Fibroblast of lung (primary cell): ENCODE results near the gene LRRK1. TPM values are rescaled to one million over a fixed set of nuclear protein-coding genes. Genes with fewer than 3 reads are reported as not detected.

Experiments
- DNase-seq, 2 donors: peaks; one replicate each; pipeline versions ENCODE4 v3.0.0 to v3.0.0-alpha.2; 2010; ENCODE audit warnings: low read depth in 2 of 2
- H2AFZ ChIP-seq: 2 replicates; pipeline ENCODE4 v1.5.1; 2012; ENCODE audit warnings: low read length, control low read depth, inconsistent platforms
- H3K27ac ChIP-seq: 2 replicates; pipeline ENCODE4 v1.5.1; 2011; ENCODE audit warnings: low read length, control low read depth; ENCODE audit not compliant: insufficient read depth
- H3K27me3 ChIP-seq: 2 replicates; pipeline ENCODE4 v1.5.1; 2011; ENCODE audit warnings: mild to moderate bottlenecking, low read length; ENCODE audit not compliant: control insufficient read depth, insufficient read depth
- H3K36me3 ChIP-seq: 2 replicates; pipeline ENCODE4 v1.5.1; 2011; ENCODE audit warnings: low read length; ENCODE audit not compliant: control insufficient read depth, insufficient read depth
- H3K4me1 ChIP-seq: 2 replicates; pipeline ENCODE4 v1.5.1; 2011; ENCODE audit warnings: low read length; ENCODE audit not compliant: control insufficient read depth, insufficient read depth; ENCODE audit errors: extremely low read depth
- H3K4me2 ChIP-seq: 2 replicates; pipeline ENCODE4 v1.5.1; 2011; ENCODE audit warnings: low read length, control low read depth; ENCODE audit not compliant: insufficient read depth; ENCODE audit errors: extremely low read depth
- H3K4me3 ChIP-seq, 4 experiments: fragments of 200-600 bp in 1 of 4; sonication (generic) in 1 of 4; replicated peaks in 1 of 4; 2 replicates each; pipeline ENCODE4 v1.5.1; 2011 to 2016; ENCODE audit warnings: low read length in 4 of 4, low read depth in 3 of 4, mild to moderate bottlenecking in 3 of 4, control low read depth in 2 of 4, inconsistent platforms in 1 of 4, mixed read lengths in 1 of 4; ENCODE audit not compliant: insufficient read depth in 1 of 4; ENCODE audit errors: control extremely low read depth in 1 of 4
- H3K79me2 ChIP-seq: 2 replicates; pipeline ENCODE4 v1.5.1; 2012; ENCODE audit warnings: mild to moderate bottlenecking, low read length, inconsistent platforms; ENCODE audit not compliant: control insufficient read depth, insufficient read depth
- H3K9ac ChIP-seq: 2 replicates; pipeline ENCODE4 v1.5.1; 2011; ENCODE audit warnings: mild to moderate bottlenecking, low read length, control low read depth; ENCODE audit not compliant: insufficient read depth
- H3K9me3 ChIP-seq: 2 replicates; pipeline ENCODE4 v1.5.1; 2012; ENCODE audit warnings: low read depth, low read length; ENCODE audit not compliant: control insufficient read depth, insufficient read depth
- H4K20me1 ChIP-seq: 2 replicates; pipeline ENCODE4 v1.5.1; 2011; ENCODE audit warnings: low read length; ENCODE audit not compliant: control insufficient read depth, insufficient read depth; ENCODE audit errors: extremely low read depth
- EZH2 ChIP-seq: IDR thresholded peaks from 2 replicates; pipeline ENCODE4 v1.5.1; 2012; ENCODE audit warnings: low read length, control low read depth, mild to moderate bottlenecking; ENCODE audit errors: missing control alignments
- polyA plus RNA-seq, 2 donors: library from polyadenylated mRNA; depleted of rRNA in 1 of 2; stranded (reverse) in 1 of 2; unstranded in 1 of 2; fragments of >200 nt; gene quantifications; 2 replicates each; pipeline ENCODE4 v1.2.1, GENCODE V29; 2011 to 2012; ENCODE audit warnings: missing spikeins in 1 of 2
- total RNA-seq: library from RNA; depleted of rRNA; stranded (reverse); fragments of >200 nt; gene quantifications from 2 replicates; pipeline ENCODE4 v1.2.1, GENCODE V29; 2014
- TF ChIP-seq, protein P1 (sequence below), 2 donors: IDR thresholded peaks in 1 of 2; conservative IDR thresholded peaks in 1 of 2; 1 replicate in 1 of 2; 2 replicates in 1 of 2; pipeline ENCODE4 v1.5.1; 2011 to 2012; ENCODE audit warnings: low read length in 2 of 2, control low read depth in 1 of 2, inconsistent platforms in 1 of 2, low read depth in 1 of 2, mild to moderate bottlenecking in 1 of 2

The LRRK1 gene
- total and polyA plus RNA-seq, 2 donors (not counting 1 experiment from before 2014, with no cell fraction given), result 3.8 to 12.2 TPM

DNA sequence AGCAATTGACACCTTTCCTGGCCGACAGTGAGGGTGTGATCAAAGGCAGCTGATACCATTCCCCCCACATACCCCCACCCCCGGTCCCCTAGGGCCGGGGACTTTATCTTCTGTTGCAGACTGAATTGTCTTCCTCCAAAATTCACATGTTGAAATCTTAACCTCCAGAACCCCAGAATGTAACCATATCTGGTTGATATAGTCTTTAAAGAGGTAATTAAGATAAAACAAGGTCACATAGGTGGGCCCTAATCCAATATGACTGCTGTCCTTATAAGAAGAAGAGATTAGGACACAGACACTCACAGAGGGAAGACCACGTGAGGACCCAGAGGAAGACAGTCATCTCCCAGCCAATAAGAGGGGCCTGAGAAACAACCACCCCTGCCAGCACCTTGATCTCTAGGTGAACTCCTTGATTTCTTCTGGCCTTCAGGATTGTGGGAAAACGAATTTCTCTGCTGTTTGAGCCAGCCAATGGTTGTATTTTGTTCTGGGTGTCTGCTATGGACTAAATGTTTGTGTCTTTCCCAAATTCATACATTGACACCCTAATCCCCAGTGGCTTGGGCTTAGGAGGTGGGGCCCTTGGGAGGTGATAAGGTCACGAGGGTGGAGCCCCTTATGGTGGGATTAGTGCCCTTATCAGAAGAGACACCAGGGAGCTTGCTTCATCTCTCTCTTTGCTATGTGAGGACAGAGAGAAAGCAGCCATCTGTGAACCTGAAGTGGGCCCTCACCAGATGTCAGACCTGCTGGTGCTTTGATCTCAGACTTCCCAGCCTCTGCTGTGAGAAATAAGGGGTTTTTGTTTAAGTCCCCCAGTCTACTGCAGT lies 188.7 kb downstream of the LRRK1 start:
- Histone ChIP-seq H3K9me3 (no peaks in the 10 kb centered on the region), H3K4me1 (peaks cover 4% of the 10 kb centered on the region), H3K27me3 (no peaks in the 10 kb centered on the region), H2AFZ (no peak overlapping the region), H4K20me1 (no peaks in the 10 kb centered on the region), H3K4me2 (no peak overlapping the region), H3K4me3 (no peak overlapping the region), H3K79me2 (no peaks in the 10 kb centered on the region), H3K36me3 (no peaks in the 10 kb centered on the region), H3K27ac (no peak overlapping the region), H3K9ac (no peak overlapping the region)
- no peak for DNase-seq
- TF ChIP-seq, protein P1, sequence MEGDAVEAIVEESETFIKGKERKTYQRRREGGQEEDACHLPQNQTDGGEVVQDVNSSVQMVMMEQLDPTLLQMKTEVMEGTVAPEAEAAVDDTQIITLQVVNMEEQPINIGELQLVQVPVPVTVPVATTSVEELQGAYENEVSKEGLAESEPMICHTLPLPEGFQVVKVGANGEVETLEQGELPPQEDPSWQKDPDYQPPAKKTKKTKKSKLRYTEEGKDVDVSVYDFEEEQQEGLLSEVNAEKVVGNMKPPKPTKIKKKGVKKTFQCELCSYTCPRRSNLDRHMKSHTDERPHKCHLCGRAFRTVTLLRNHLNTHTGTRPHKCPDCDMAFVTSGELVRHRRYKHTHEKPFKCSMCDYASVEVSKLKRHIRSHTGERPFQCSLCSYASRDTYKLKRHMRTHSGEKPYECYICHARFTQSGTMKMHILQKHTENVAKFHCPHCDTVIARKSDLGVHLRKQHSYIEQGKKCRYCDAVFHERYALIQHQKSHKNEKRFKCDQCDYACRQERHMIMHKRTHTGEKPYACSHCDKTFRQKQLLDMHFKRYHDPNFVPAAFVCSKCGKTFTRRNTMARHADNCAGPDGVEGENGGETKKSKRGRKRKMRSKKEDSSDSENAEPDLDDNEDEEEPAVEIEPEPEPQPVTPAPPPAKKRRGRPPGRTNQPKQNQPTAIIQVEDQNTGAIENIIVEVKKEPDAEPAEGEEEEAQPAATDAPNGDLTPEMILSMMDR (conservative IDR thresholded peaks at IDR 0.05 in 1 of 2, IDR thresholded peaks at IDR 0.05 in 1 of 2; ENCODE audit: low read depth in 1 of 2, low read length in 2 of 2), result no peak
- TF ChIP-seq EZH2, result no peak

DNA sequence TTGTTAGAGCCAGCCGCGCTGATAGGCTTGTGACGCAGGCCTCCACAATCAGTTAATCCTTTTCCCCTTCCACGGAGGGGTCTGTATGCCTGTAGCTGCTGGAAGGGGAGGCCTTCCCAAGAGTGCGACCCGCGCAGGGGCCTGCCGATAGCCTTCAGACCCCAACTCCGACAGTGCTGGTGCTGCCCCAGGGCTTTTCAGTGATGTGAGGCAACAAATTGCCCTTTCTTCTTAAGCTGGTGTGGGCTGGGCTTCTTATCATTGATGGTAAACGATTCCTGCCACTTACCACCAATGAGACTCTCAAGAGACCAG lies 189.3 kb downstream of the LRRK1 start:
- Histone ChIP-seq H3K27me3 (no peaks in the 10 kb centered on the region), H3K4me2 (no peak overlapping the region), H3K36me3 (no peaks in the 10 kb centered on the region), H3K4me3 (no peak overlapping the region), H2AFZ (no peak overlapping the region), H4K20me1 (no peaks in the 10 kb centered on the region), H3K79me2 (no peaks in the 10 kb centered on the region), H3K4me1 (peaks cover 4% of the 10 kb centered on the region), H3K9ac (no peak overlapping the region), H3K9me3 (no peaks in the 10 kb centered on the region), H3K27ac (no peak overlapping the region)
- DNase-seq, result no peak
- TF ChIP-seq EZH2, result no peak
- TF ChIP-seq, protein P1 (conservative IDR thresholded peaks at IDR 0.05 in 1 of 2, IDR thresholded peaks at IDR 0.05 in 1 of 2; ENCODE audit: low read depth in 1 of 2, low read length in 2 of 2), result no peak

DNA sequence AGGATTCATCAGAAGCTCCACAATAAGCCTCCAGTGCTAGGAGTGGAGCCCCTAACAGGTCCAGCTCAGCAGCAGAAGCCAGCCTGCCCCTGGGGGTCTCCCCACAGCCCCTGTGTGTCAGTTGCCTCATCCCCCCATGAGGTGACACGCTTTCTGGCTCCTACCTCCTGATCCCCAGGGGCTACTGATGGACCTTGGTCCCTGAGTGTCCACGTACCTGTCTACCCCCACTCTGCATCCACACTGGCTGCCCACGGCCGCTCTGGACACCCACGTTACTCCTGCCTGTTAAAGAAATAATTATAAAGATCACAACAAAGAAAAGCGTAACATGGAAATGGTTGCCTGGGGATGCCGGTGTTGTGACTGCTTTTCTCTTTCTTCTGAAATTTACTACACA lies 189.6 kb downstream of the LRRK1 start:
- Histone ChIP-seq H3K9ac (no peak overlapping the region), H3K79me2 (no peaks in the 10 kb centered on the region), H3K27me3 (no peaks in the 10 kb centered on the region), H2AFZ (no peak overlapping the region), H3K4me2 (no peak overlapping the region), H4K20me1 (no peaks in the 10 kb centered on the region), H3K27ac (no peak overlapping the region), H3K9me3 (no peaks in the 10 kb centered on the region), H3K4me1 (peaks cover 4% of the 10 kb centered on the region), H3K4me3 (no peak overlapping the region), H3K36me3 (no peaks in the 10 kb centered on the region)
- TF ChIP-seq EZH2, result no peak
- TF ChIP-seq, protein P1 (conservative IDR thresholded peaks at IDR 0.05 in 1 of 2, IDR thresholded peaks at IDR 0.05 in 1 of 2; ENCODE audit: low read depth in 1 of 2, low read length in 2 of 2), result no peak
- DNase-seq, result no peak
